Kidney capillary endothelial cell (primary cell): Measurements from ENCODE around the gene FARP2.
"Not testable (repeated sequence)": the region's sequence is repeated elsewhere in the genome, so short reads cannot be mapped to it uniquely, and the experiment has no call there.

Experiments
- DNase-seq: peaks from one replicate; pipeline ENCODE4 v3.0.0-alpha.2; 2018; ENCODE audit warnings: low spot score

The FARP2 gene

DNA sequence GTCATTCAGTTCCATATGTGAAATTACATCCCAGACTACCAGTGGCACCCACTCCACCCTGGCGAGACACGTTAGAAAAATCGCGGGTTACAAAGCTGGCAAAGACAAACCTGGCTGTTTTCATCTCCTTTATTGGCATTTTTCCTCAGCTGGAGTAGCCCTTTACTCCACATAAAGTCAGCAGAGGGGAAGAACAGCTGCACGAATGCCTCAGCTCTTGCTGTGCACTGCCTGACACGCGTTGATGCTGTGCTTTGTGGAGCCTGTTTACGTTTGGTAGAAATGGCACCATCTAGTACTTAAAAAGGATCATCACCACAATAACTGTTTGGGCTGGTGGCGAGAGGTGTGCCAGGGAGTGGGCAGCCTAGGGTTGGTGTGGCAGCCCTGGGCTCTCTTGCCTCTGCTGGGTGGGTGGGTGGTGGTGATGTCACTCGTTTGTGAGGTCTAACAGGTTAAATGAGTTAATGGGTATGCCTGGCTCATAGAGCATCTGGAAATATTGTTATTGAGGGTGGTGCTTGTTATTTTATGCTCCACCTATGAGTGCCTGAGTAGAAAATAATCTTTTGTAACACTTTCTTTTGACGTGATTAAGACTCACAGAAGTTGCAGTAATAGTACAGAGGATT lies 16.4 kb downstream of the FARP2 start:
- no peak for DNase-seq

DNA sequence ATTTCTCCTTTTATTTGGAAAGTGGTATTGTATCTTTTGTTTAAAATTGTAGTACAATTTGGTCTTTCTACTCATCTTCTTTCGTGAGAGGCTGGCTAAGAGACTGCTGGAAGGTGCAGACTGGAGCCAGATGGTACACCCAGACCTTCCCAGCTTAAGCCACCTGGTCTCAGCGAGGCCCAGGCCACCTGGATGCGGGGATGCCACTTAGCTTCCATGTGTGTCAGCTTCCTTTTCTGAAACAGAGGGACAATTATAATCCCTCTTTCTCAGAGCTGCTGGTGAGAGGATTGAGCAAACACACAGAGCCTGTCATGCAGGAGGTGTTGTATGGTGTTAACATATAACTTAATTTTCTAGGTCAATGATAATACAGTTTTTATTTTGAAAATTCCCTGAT lies 17.4 kb downstream of the FARP2 start:
- no peak for DNase-seq

DNA sequence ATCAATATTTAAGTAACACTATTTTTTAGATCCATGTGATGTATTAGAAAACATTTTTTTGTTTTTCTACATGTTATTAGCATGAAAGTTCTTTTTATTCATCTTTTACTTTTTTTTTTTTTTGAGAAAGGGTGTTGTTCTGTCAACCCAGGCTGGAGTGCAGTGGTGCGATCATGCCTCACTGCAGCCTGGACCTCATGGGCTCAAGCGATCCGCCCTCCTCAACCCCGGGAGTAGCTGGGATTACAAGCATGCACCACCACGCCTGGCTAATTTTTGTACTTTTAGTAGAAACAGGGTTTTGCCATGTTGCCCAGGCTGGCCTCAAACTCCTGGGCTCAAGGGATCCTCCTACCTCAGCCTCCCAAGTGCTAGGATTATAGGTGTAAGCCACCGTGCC lies 17.8 kb downstream of the FARP2 start:
- not testable (repeated sequence) for DNase-seq

DNA sequence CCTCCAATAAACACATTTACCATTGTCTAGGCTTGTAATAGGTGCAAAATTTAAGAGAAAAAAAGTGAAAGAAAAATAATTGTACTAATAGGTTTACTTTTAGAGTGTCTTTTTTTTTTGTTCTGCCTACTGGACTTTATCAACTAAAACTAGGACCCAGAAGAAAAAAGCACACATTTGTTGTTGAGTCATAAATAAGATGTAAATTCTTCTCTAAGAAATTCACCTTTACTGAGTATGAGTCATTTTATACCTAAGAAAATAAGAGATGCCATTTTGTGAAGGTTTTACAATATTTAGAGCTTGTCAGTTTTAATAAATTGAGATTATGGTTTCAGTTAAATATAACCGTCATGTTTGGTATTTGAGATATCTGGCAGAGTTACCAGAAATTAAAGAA lies 19.2 kb downstream of the FARP2 start:
- no peak for DNase-seq

DNA sequence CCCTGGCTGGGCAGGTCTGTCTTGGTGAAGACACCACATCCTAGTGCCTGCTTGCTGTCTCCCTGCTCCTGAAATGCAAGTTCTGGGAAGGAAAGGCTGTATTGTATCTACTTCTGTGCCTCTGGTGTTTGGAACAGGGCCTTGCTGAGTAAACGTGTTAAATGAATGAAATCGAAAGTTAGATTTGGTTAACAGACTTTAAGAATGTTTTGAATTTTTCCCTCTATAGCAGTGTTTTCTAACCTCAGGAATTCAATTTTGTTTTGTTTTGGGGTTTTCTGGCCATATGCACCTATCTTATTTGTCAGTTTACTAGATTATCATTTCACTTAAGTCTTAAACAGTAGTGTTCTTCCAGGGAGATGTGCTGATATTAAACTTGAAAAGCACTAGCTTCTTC lies 20.7 kb downstream of the FARP2 start:
- DNase-seq, result no peak

DNA sequence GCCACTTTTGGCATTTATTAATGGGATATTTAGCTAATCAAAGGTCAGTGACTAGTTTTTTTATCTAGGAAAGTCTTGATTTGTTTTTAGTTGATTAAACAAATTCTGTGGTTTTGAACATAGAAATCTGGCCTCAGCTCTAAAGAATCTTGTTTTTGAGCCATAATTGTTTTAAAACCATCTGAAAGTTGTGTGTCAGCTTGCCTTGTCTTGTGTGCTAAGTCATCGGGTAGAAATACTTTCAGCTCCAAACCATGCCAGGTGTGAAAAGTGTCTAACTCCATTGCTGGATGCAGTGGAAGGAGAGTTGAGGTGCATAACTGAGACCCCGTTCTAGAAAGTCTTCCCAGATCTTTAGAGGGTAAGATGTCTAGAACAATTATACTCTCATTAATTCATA lies 22.7 kb downstream of the FARP2 start:
- DNase-seq, result no peak

DNA sequence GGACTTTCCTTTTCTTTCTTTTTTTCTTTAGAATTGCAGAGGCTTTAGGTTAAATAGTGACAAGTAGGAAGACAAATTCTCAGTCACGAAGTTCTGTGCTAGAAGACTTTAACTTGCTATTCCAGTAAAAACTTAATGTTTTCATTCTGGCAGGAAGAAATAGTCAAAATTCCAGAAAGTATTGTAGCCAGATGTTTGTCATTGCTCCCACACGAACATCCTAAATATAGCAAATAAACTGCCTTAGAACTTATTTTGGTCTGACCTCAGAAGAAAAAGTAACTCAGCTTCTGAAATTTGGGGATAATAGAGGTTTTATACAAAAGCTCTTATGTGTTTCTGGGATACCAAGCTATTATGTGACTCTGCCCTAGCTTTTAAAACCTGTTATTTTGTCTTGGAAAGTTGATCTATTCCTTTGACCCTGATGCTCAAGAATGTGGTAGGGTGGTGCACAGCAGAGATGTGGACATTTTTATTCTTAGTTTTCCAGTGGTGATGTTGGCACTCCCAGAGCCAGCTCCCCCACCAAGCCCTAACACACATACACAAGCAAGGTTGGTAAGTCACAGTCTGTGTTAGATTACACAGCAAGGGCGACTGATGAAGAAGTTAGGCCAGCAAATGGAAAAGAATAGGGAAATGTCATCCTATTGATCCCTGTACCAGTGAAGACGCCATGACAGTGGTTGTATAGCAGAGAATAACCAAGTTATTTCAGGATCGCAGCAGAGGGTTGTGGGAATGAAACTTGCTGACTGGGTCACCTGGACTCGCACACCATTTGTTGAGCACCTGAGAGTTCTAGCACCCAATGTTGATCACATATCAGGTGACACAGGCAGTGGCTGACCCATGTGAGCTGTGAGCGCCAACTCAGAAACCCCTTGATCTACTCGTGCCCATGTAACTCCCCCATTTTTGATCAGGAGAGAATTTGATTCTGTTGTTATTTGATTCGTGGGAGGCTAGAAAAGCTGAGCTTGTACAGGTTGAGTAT lies 23.7 kb downstream of the FARP2 start:
- no peak for DNase-seq

DNA sequence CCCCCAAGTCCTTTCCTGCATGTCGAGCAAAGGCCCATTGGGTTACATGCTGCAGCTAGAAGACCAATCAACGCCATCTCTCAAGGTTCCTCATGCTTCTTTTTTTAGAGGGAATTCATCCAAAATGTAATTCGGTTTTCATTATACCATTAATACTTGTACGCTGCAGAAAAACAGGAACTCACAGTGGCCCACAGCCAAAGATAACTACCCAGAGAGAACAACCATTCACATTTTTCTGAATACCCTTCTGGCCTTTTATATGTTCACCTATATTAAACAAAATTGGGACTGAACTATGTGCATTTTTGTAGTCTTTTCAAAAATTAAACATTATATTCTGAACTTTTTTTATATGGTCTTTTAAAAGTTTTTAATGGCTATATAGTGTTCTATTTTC lies 25.8 kb downstream of the FARP2 start:
- no peak for DNase-seq

DNA sequence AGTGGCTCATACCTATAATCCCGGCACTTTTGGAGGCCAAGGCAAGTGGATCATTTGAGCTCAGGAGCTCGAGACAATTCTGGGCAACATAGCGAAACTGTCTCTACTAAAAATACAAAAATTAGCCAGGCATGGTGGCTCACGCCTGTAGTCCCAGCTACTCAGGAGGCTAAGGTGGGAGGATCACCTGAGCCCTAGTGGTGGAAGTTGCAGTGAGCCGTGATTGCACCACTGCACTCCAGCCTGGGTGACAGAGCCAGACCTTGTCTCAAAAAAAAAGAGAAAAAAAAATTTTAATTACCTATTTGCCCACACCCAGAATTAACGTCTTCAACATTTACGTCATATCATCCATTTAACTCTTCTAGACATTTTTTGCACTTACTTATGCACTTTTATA lies 29.4 kb downstream of the FARP2 start:
- DNase-seq, result not testable (repeated sequence)

DNA sequence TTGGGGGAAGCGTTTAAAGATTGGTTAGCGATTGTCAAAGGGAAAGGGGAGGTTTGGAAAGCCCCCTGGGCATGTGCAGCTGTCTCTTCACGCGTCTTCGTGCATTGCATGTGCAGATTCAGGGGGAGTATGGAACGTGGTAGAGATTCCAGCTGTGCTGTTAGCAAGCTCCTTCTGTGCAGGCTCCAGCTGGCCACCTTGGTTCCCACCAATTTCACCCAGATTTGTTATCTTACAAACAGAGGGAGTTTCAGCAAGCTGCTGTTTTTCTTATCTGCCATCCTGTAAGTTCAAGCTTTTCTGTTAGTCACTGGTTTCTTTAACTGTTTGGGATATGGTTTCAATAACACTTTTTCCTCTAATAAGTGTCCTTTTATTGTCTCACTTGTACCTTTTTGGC lies 30.4 kb downstream of the FARP2 start:
- no peak for DNase-seq

DNA sequence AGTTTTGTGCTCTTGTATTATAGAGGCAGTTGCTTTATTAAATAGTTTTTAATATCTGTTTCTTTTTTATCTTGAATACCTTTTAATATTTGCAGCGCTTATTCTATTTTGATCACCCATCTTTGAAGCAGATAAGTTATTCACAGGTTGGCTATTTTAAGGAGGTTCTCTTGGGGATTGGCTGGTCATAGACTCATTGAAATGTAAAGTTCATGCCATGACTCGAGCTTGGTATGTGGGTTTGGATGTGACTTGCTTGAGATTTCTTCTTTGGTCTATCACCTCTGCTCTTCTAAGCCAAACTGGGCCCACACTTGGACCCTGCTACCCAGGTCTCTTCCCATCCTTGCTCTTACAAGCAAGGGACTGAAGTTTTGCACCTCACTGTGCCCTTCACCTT lies 33.6 kb downstream of the FARP2 start:
- no peak for DNase-seq

DNA sequence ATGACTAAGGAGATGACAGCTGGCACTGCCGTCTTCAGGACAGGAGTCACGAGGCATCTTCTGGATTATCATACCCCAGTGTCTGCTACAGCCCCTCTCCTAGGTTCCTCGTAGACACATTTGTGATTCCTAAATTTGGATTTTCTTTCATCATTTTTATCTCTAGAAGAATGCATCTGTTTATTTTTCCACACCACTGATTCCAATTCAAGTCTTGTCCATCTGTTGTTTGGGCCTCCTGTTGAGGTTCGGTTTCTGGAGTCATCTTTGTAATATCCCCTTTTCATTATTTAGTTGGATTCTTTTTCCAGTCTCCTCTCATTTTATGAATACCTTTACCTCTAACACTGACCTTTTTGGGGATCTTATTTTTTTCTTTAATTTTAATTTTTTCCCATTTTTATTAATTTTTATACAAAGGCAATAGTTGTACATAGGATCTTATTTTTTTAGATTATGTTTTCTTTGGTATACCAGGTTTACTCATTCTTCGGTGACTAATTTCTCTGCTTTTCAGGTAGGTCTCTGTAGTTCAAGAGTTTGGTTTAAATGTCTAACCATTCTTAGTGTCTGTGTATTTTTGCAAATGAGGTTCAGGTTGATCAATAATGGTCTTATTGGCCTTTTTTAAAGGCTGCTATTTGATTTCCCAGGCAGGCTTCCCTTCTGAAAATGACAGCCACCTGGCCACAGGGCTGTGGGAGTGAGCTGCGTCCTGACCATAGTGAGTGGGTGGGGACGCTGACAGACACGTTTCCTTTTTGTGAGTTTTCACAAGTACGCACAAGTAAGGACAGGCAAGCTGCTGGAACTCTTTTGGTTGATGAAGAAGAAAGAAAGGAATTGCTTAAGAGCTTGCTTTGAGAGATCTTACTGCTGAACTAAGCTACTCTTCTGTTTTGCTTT lies 34.5 kb downstream of the FARP2 start:
- DNase-seq, result no peak

DNA sequence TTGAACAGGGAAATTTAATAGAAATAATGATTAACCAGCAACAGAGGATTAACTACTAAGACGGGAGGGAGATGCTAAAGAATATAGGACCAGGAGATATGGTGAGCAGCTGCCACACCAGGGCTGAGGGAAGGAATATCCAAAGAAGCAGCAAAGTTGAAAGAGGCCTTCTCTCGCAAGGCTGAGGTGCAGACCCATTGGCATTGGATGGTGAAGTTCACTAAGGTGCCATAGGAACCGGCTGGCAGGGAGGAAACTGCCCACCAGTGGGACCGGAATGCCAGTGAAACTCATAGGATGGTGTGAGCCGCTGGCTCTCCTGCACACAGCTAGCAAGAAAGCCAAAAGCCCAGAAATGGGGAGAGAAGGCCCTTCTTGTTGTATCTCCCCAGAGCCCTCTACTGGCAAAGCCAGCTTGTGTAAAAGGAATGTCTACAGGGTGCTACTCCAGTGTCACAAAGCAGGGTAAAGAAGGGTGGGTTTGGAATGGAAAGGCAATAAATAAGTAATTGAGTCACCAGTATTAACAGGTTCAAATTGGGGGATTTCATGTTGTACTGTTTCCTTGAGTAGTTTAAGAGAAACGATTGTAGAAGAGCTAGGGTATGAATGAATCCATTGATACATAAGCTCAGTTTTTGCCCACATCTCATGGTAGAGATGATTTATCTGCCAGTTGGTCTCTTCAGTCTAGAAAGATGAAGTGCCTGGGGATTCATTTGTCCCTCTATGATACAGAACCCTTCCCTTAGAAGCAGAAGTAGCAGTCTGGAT lies 36.0 kb downstream of the FARP2 start:
- no peak for DNase-seq

DNA sequence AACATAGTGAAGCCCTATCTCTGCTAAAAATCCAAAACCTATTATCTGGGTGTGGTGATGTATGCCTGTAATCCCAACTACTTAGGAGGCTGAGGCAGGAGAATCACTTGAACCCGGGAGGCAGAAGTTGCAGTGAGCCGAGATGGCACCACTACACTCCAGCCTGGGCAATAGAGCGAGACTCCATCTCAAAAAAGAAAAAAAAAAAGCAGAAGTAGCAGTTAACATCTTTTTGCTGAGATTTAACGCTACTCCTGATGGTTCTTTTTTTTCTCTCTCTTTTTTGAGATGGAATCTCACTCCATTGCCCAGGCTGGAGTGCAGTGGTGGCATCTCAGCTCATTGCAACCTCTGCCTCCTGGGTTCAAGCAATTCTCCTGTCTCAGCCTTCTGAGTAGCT lies 36.7 kb downstream of the FARP2 start:
- not testable (repeated sequence) for DNase-seq

DNA sequence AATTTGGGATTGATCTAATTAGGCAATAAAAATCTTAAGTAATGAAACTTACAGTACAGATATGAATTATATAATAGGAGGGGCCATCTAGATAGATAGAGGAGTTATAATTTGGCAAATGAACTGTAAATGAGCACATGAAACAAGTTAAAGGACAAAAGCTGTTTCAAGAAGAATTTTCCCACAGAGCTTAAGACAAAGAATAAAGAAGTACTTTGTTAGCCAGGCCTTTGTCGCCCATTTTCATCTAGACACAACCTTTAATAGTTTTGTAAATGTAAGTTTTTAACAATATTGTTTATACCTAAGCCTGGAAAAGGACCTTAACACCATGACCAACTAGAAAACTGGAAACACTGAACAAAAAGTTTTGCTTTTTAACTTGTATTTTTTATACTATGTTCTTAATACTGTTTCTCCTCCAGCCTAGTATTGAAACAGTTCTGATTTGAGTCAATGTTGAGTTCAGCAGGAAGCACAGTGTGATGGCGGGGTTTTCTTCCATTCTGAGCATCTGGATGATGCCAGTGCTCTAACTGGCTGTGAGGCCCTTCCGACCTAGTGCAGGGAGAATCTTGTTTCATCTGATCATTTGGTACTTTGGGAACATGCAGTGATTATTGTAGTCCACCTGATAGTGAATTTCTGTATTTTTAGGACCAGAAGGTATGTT lies 37.6 kb downstream of the FARP2 start:
- DNase-seq, result no peak

DNA sequence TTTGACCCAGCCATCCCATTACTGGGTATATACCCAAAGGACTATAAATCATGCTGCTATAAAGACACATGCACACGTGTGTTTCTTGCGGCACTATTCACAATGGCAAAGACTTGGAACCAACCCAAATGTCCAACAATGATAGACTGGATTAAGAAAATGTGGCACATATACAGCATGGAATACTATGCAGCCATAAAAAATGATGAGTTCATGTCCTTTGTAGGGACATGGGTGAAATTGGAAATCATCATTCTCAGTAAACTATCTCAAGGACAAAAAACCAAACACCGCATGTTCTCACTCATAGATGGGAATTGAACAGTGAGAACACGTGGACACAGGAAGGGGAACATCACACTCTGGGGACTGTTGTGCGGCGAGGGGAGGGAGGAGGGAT lies 40.7 kb downstream of the FARP2 start:
- DNase-seq, result not testable (repeated sequence)

DNA sequence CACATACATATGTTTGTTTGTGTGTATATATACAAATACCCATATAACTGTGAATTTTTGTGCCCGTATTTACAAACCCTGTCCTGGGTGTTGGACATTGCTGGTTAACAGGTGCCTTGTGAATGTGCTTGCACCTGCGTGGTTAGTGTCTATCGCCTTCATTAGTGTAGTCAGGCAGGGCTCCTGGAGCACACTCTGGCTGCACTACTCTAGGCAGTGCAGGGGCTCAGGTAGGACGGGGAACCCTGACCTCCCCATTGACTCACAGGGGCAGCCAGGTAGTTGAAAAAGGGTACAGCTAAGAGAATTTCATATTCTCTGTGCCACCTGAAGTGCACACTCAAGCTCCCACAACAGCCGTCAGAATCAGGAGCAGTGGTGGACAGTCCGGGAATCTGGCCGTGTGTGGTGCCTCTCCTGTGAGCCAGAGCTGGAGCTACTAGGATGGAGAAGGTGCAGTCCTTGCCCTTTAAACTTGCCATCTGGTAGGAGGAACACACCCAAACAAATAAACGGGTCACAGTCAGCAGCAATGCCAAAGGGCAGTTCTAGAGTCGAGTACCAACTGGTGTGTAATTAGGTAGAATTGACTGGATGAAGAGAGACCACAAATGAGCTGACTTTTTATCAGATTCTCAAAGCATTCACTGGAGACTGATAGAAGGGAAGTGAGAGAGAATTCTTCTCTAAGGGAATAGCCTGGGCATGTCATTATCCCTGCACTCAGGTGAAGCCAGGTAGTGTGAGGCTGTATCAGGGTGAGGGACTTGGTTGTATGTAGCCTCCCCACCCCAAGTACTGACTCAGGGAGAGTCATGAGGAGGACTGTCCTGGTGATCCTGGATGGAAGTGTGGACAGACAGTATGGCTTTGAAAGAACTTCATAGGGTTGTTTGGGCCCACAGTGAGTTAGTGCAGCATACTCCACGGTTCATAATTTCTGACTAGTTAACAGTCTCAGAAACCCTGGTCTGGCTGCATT lies 44.1 kb downstream of the FARP2 start:
- DNase-seq, result no peak

DNA sequence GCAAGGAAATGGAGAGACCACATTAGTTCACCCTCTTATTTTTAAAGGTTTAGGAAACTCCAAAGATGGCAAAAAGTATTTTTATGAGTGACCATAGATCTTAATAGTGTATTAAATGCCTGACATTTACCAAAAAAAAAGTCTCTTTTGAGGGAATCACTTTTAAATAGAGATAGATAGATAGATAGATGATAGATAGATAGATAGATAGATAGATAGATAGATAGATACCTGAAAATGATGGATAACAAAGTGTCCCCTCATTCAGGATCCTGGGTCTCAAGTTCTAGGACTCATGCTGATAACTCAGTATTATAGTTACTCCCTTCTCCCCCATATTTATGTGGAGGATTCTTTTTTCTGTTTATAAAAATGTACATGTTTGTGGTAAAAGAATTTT lies 52.8 kb downstream of the FARP2 start:
- no peak for DNase-seq

DNA sequence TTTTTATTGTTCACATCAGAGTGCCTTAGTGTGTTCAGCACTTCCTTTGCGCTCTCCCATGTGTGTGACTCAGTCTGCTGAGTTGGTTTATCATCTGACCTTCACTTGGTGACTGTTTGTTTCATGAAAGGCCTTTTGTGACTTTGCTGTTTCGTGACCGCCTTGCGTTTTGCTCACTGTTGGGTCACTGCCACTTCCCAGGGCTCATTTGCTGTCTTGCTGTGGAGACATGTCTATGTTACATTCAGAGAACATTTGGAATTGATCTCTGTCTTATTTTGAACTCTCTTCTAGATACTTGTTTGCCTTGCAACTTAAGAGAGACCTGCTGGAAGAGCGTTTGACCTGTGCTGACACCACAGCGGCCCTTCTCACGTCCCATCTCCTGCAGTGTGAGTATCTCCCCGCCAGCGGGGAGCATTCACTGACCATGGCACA lies 54.7 kb downstream of the FARP2 start:
- DNase-seq, result peak; percentile 33

DNA sequence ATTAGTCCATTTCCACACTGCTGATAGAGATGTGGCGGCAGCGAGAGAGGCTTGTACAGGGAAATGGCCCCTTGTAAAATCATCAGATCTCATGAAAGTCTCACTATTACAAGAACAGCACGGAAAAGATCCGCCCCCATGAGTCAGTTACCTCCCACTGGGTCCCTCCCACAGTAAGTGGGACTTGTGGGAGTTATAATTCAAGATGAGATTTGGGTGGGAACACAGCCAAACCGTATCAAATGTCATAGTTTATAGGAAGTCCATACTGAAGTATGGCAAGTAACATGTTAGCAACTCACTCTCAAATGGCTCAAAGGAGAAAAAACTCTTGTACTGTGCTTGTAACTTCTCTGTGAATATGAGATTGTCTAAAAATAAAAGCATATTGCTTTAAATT lies 56.1 kb downstream of the FARP2 start:
- no peak for DNase-seq
